ENCODE measurements around the gene SEPTIN3. TPM values are rescaled to one million over a fixed set of nuclear protein-coding genes. Genes with fewer than 3 reads are reported as not detected.

The SEPTIN3 gene
- 0.35 TPM in 1 of 2 replicates, not detected in the other for total RNA-seq

GRCh38 chr22:41969110-41969646 lies at the start of gene SEPTIN3:
Gene SEPTIN3, plus strand, starts transcription at chr22:41969443. Its CDS starts 2,050 bp downstream, at chr22:41971493.

GRCh38 chr22:41946629-41947423 lies 22.4 kb upstream of the SEPTIN3 start, which contains the start of gene CENPM:
Gene CENPM, minus strand, starts transcription at chr22:41947152. Its CDS starts 76 bp downstream, at chr22:41947076.

GRCh38 chr22:41951898-41952474 lies 17.3 kb upstream of the SEPTIN3 start, which contains the start of gene SMIM45:
Gene SMIM45, plus strand, starts transcription at chr22:41952150.

GRCh38 chr22:41998361-41999261 lies 29.4 kb downstream of the SEPTIN3 start, which contains the start of gene WBP2NL:
Gene WBP2NL, plus strand, starts transcription at chr22:41998788. Its CDS starts 31 bp downstream, at chr22:41998819.

Other genes with a start within 250 kb of the SEPTIN3 start
- gene CCDC134, start 168.8 kb upstream of the SEPTIN3 start, total RNA-seq = 3.3 and 4.0 TPM in 2 replicates
- 70.2 and 76.8 TPM in 2 replicates for gene SREBF2, start 136.3 kb upstream of the SEPTIN3 start, total RNA-seq
- not detected in 2 replicates for gene SHISA8, start 54.4 kb upstream of the SEPTIN3 start, total RNA-seq
- not detected in 2 replicates for gene TNFRSF13C, start 42.6 kb upstream of the SEPTIN3 start, total RNA-seq
- 1.2 and 2.6 TPM in 2 replicates for gene CENPM, start 22.3 kb upstream of the SEPTIN3 start, total RNA-seq
- not detected in 2 replicates for gene WBP2NL, start 29.3 kb downstream of the SEPTIN3 start, total RNA-seq
- 16.1 and 31.2 TPM in 2 replicates for gene NAGA, start 101.4 kb downstream of the SEPTIN3 start, total RNA-seq
- gene PHETA2, start 104.8 kb downstream of the SEPTIN3 start, total RNA-seq = 14.6 and 25.0 TPM in 2 replicates
- 2.6 and 3.5 TPM in 2 replicates for gene SMDT1, start 110.3 kb downstream of the SEPTIN3 start, total RNA-seq
- gene NDUFA6, start 121.3 kb downstream of the SEPTIN3 start, total RNA-seq = 38.6 and 61.8 TPM in 2 replicates
- 2.3 TPM in 1 of 2 replicates, not detected in the other for gene CYP2D6, start 161.4 kb downstream of the SEPTIN3 start, total RNA-seq

Data from pericardium fibroblast (primary cell).